Measurements from ENCODE around the gene PTPRN2. TPM values are rescaled to one million over a fixed set of nuclear protein-coding genes. Genes with fewer than 3 reads are reported as not detected.

Gene PTPRN2
- total and polyA plus RNA-seq, 4 experiments from 2014 or later, result 1.7 to 2.6 (median 1.9) TPM

DNA sequence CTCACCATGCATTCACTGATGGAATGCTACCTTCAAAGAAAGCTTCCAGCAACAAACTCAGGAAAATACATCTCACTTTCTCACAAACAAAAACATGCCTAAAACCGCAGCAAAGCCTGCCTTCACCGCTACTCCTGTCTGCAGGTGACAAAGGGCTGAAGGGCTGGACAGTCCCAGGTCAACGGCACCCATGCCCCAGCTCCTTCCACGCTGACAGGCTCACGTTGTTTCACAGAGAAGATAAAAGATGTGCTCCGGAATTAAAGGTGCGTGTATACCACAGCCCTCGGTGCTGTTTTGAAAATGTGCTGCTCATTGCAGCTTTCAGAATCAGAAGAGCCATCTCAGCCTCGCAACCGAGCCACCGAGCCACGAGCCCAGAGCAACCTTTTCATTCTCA, 445.0 kb downstream of the PTPRN2 start:
- ChIA-PET POLR2A (ENCODE audit: partially characterized antibody) (no interaction called here), CTCF (ENCODE audit: partially characterized antibody) (no interaction called here)
- Histone ChIP-seq H3K27ac (ENCODE audit: low read depth, low read length) (no peak overlapping the region), H3K4me3 (ENCODE audit: low read length in 2 of 2) (no peak overlapping the region), H3K9me3 (ENCODE audit: control insufficient read depth in 1 of 2, low read length in 2 of 2) (no peaks in the 10 kb centered on the region), H3K36me3 (ENCODE audit: insufficient read depth, low read length) (no peaks in the 10 kb centered on the region), H3K27me3 (ENCODE audit: insufficient read depth, low read length) (no peaks in the 10 kb centered on the region), H3K4me1 (ENCODE audit: insufficient read depth, low read length) (no peaks in the 10 kb centered on the region)
- Mint-ChIP-seq H3K27ac (no peak overlapping the region), H3K4me3 (no peak overlapping the region), H3K4me1 (no peaks in the 10 kb centered on the region), H3K27me3 (no peaks in the 10 kb centered on the region), H3K9me3 (peaks cover 0 to 14% (median 3%) of the 10 kb centered on the region in 8 donors), H3K36me3 (no peaks in the 10 kb centered on the region)
- DNase-seq, result no peak
- intact Hi-C loops (cut with micrococcal nuclease), result no loop called here

DNA sequence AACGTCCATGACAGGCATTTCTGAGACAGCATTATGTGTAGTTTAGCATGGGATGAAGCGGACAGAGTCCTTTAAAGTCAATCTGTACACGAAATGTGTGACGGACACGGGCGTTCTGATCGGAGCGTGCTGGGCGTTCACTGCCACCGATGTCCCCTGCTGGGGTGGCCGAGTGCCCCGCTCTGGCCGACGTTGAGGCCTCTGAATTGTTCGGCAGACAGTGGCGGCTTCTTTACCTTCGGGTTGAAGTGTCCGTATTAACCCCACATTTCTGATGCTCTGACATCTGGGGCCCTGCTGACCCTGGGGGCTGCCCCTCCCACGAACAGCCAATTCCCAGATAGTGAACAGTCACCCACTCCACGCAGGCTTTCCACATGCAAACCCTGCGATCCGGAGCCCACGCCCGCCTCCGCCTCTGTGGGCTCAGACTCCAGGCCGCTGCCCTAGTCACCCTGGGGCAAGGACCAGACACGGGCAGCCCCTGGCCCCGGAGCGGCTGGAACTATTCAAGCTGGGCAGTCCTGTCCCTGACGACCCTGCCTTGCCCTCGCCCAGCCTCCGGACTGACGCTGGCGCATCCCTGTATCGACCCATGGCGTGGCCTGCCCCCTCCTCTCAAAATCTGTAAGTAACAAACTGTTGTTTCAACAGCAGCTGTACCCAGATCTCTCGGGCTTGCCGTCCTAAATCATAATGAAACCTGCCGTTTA, 445.7 kb downstream of the PTPRN2 start:
- H3K9me3 ChIP-seq (ENCODE audit: control insufficient read depth in 1 of 2, low read length in 2 of 2), result no peaks in the 10 kb centered on the region
- CTCF ChIA-PET (ENCODE audit: partially characterized antibody), result no interaction called here

DNA sequence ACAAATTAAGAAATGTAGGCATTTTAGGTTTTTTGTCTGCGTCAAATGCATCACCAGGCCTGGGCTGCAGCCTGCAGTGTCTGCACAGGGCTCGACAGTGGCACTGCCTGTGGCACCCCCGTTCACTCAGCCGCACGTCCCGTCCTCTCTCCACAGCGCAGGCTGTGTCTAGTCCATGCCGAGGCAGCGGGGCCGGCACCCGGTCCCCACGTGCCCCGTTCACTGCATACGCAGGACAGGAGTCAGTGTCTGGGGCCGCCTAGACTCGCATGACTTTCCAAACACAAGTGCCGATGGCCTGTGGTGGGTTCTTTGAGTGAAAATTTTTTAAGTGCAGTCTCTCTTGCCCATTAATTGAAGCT, 446.4 kb downstream of the PTPRN2 start:
- H3K27me3 ChIP-seq (ENCODE audit: insufficient read depth, low read length), result no peaks in the 10 kb centered on the region
- CTCF ChIA-PET (ENCODE audit: partially characterized antibody), result no interaction called here
- intact Hi-C loops (cut with micrococcal nuclease), result no loop called here
- no peaks in the 10 kb centered on the region for H3K4me1 ChIP-seq (ENCODE audit: insufficient read depth, low read length)
- H3K27ac ChIP-seq (ENCODE audit: low read depth, low read length), result no peak overlapping the region
- no peak for DNase-seq
- no peaks in the 10 kb centered on the region for H3K36me3 ChIP-seq (ENCODE audit: insufficient read depth, low read length)
- H3K9me3 Mint-ChIP-seq, result peaks cover 0 to 14% (median 3%) of the 10 kb centered on the region in 8 donors
- no peak overlapping the region for H3K4me3 ChIP-seq (ENCODE audit: low read length in 2 of 2)
- no peak overlapping the region for H3K27ac Mint-ChIP-seq
- no peak overlapping the region for H3K4me3 Mint-ChIP-seq
- H3K9me3 ChIP-seq (ENCODE audit: control insufficient read depth in 1 of 2, low read length in 2 of 2), result no peaks in the 10 kb centered on the region
- H3K36me3 Mint-ChIP-seq, result no peaks in the 10 kb centered on the region
- POLR2A ChIA-PET (ENCODE audit: partially characterized antibody), result no interaction called here
- H3K4me1 Mint-ChIP-seq, result no peaks in the 10 kb centered on the region
- no peaks in the 10 kb centered on the region for H3K27me3 Mint-ChIP-seq

More for the DNA sequence above, 445.7 kb downstream of the PTPRN2 start:
- H3K36me3 ChIP-seq (ENCODE audit: insufficient read depth, low read length), result no peaks in the 10 kb centered on the region
- H3K4me1 Mint-ChIP-seq, result no peaks in the 10 kb centered on the region
- DNase-seq, result no peak
- intact Hi-C loops (cut with micrococcal nuclease), result no loop called here
- H3K27me3 Mint-ChIP-seq, result no peaks in the 10 kb centered on the region
- H3K4me1 ChIP-seq (ENCODE audit: insufficient read depth, low read length), result no peaks in the 10 kb centered on the region
- no peaks in the 10 kb centered on the region for H3K36me3 Mint-ChIP-seq
- peaks cover 0 to 14% (median 3%) of the 10 kb centered on the region in 8 donors for H3K9me3 Mint-ChIP-seq
- POLR2A ChIA-PET (ENCODE audit: partially characterized antibody), result no interaction called here
- no peak overlapping the region for H3K4me3 Mint-ChIP-seq
- no peaks in the 10 kb centered on the region for H3K27me3 ChIP-seq (ENCODE audit: insufficient read depth, low read length)
- H3K27ac Mint-ChIP-seq, result no peak overlapping the region
- H3K27ac ChIP-seq (ENCODE audit: low read depth, low read length), result no peak overlapping the region
- no peak overlapping the region for H3K4me3 ChIP-seq (ENCODE audit: low read length in 2 of 2)

DNA sequence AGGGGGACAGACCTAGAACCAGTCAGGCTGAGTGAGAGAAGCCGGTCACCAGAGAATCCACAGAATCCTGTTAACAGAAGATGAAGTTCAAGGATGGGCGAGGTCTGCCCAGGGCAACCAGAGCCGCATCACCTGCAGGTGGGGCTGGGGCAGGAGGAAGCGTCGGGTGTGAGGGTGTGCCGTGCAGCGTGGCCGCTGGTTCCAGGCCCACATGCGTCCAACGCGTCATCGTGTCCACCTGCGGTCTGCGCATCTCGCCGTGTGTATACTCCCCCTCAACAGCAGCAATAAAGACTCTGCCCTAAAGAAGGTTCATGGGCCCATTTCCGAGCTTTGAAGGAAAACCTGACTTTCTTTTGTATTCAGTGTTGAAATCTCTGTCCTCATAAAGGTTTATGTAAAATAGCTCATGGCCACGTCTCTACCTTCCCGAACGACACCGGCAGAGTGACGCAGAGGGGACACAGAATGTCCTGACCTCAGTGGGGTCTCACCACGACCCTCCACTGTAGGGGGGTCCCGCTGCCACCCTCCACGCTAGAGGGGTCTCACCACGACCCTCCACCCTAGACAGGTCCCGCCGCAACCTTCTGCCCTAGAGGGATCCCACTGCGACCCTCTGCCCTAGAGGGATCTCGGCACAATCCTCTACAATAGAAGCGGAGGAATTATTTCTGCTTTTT, 446.9 kb downstream of the PTPRN2 start:
- H3K27ac Mint-ChIP-seq, result no peak overlapping the region
- DNase-seq, result no peak
- H3K4me3 Mint-ChIP-seq, result no peak overlapping the region

DNA sequence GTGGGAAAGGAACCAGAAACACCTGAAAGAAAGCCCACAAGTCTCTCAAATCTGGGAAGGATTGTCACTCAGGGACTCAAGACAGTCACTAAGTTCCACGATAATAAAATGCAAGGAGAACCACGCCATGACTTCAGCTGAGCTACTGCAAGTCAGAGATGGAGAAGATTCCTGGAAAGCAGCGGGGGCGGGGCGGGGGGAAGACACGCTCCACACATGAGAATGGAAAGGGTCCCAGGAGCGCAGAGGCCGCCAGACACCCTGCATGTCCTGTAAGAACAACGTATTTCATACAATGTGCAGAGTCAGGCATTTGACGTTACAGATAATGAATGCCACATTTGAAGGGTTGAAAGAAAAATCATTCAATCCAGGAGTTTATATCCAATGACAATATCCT, 448.1 kb downstream of the PTPRN2 start:
- intact Hi-C loops (cut with micrococcal nuclease), result no loop called here
- H3K9me3 Mint-ChIP-seq, result peaks cover 0 to 12% (median 1%) of the 10 kb centered on the region in 8 donors
- H3K27ac Mint-ChIP-seq, result peak overlapping the region in 1 of 7 donors; percentile 24
- Histone ChIP-seq H3K36me3 (ENCODE audit: insufficient read depth, low read length) (no peaks in the 10 kb centered on the region), H3K4me3 (ENCODE audit: low read length in 2 of 2) (no peak overlapping the region), H3K9me3 (ENCODE audit: control insufficient read depth in 1 of 2, low read length in 2 of 2) (no peaks in the 10 kb centered on the region), H3K27ac (ENCODE audit: low read depth, low read length) (no peak overlapping the region), H3K4me1 (ENCODE audit: insufficient read depth, low read length) (no peaks in the 10 kb centered on the region), H3K27me3 (ENCODE audit: insufficient read depth, low read length) (no peaks in the 10 kb centered on the region)
- no peak for DNase-seq
- ChIA-PET CTCF (ENCODE audit: partially characterized antibody) (no interaction called here), POLR2A (ENCODE audit: partially characterized antibody) (no interaction called here)
- H3K36me3 Mint-ChIP-seq, result no peaks in the 10 kb centered on the region
- no peak overlapping the region for H3K4me3 Mint-ChIP-seq
- no peaks in the 10 kb centered on the region for H3K27me3 Mint-ChIP-seq
- no peaks in the 10 kb centered on the region for H3K4me1 Mint-ChIP-seq

More for the DNA sequence above, 446.9 kb downstream of the PTPRN2 start:
- H3K36me3 ChIP-seq (ENCODE audit: insufficient read depth, low read length), result no peaks in the 10 kb centered on the region
- ChIA-PET CTCF (ENCODE audit: partially characterized antibody) (no interaction called here), POLR2A (ENCODE audit: partially characterized antibody) (no interaction called here)
- H3K4me1 ChIP-seq (ENCODE audit: insufficient read depth, low read length), result no peaks in the 10 kb centered on the region
- H3K27me3 ChIP-seq (ENCODE audit: insufficient read depth, low read length), result no peaks in the 10 kb centered on the region
- Mint-ChIP-seq H3K36me3 (no peaks in the 10 kb centered on the region), H3K9me3 (peaks cover 0 to 14% (median 1%) of the 10 kb centered on the region in 8 donors), H3K27me3 (no peaks in the 10 kb centered on the region), H3K4me1 (no peaks in the 10 kb centered on the region)
- H3K4me3 ChIP-seq (ENCODE audit: low read length in 2 of 2), result no peak overlapping the region
- no peak overlapping the region for H3K27ac ChIP-seq (ENCODE audit: low read depth, low read length)
- H3K9me3 ChIP-seq (ENCODE audit: control insufficient read depth in 1 of 2, low read length in 2 of 2), result no peaks in the 10 kb centered on the region
- intact Hi-C loops (cut with micrococcal nuclease), result no loop called here

DNA sequence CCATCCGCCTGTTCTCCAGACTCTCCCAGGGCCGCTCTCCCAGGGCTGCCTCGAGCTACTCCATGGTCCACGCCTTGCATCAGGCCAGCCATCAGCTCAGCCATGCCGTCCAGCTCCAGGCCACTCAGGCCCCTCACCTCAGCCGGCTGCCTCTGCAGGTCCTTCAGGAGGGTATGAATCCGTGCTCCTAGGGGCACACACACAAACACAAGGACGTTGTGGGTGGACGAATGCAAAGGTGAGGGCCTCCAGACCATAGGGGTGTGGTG, 449.4 kb downstream of the PTPRN2 start:
- Mint-ChIP-seq H3K4me1 (no peaks in the 10 kb centered on the region), H3K36me3 (no peaks in the 10 kb centered on the region), H3K27me3 (no peaks in the 10 kb centered on the region), H3K27ac (no peak overlapping the region), H3K4me3 (no peak overlapping the region), H3K9me3 (peaks cover 0 to 5% (median 1%) of the 10 kb centered on the region in 8 donors)
- ChIA-PET POLR2A (ENCODE audit: partially characterized antibody) (no interaction called here), CTCF (ENCODE audit: partially characterized antibody) (no interaction called here)
- no peaks in the 10 kb centered on the region for H3K36me3 ChIP-seq (ENCODE audit: insufficient read depth, low read length)
- no peak overlapping the region for H3K4me3 ChIP-seq (ENCODE audit: low read length in 2 of 2)
- H3K9me3 ChIP-seq (ENCODE audit: control insufficient read depth in 1 of 2, low read length in 2 of 2), result no peaks in the 10 kb centered on the region
- DNase-seq, result no peak
- H3K4me1 ChIP-seq (ENCODE audit: insufficient read depth, low read length), result no peaks in the 10 kb centered on the region
- intact Hi-C loops (cut with micrococcal nuclease), result no loop called here
- H3K27ac ChIP-seq (ENCODE audit: low read depth, low read length), result no peak overlapping the region
- H3K27me3 ChIP-seq (ENCODE audit: insufficient read depth, low read length), result no peaks in the 10 kb centered on the region

DNA sequence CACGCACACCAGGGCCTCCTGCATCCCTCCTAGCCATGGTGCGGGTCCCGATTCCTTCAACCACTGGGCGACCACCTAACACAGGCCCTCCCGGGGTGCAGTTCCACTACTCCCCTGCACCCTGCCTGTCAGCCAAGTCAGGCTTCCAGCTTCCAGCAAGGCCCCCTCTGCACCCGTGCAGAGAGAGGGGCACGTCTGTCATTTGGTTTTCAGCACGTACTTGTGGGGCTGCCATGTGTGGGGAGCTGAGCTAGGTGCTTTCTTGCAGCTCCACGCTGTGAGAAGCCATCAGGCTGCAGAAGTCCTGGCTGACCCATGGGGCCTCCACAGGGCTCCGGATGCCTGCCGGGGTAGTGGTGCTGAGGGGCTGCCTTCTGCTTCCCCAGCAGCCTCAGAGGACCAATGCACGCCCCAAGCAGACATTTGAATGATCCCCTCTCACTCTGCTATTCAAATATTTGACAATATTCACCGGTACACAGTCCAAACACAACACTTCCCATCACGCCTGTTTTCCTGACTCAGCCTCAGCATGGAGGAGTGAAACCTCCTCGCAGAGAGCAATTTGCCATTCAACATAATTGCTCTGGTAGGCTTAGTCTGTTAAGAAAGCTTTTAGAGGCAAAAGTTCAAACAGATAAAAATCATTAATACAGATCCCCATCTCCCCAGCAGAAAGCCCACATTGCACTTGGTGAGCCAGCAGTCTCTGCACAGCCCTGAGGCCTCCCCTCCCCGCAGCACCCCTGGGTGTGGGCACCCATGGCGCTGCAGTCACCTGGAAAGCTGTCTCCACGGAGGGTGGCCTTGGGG, 449.9 kb downstream of the PTPRN2 start:
- Histone ChIP-seq H3K4me1 (ENCODE audit: insufficient read depth, low read length) (no peaks in the 10 kb centered on the region), H3K27me3 (ENCODE audit: insufficient read depth, low read length) (no peaks in the 10 kb centered on the region), H3K27ac (ENCODE audit: low read depth, low read length) (no peak overlapping the region), H3K4me3 (ENCODE audit: low read length in 2 of 2) (no peak overlapping the region), H3K9me3 (ENCODE audit: control insufficient read depth in 1 of 2, low read length in 2 of 2) (no peaks in the 10 kb centered on the region), H3K36me3 (ENCODE audit: insufficient read depth, low read length) (no peaks in the 10 kb centered on the region)
- DNase-seq, result no peak
- no peaks in the 10 kb centered on the region for H3K36me3 Mint-ChIP-seq
- H3K27me3 Mint-ChIP-seq, result no peaks in the 10 kb centered on the region
- no peaks in the 10 kb centered on the region for H3K4me1 Mint-ChIP-seq
- H3K9me3 Mint-ChIP-seq, result peaks cover 0 to 3% (median 1%) of the 10 kb centered on the region in 8 donors
- intact Hi-C loops (cut with micrococcal nuclease), result no loop called here
- H3K4me3 Mint-ChIP-seq, result no peak overlapping the region
- ChIA-PET CTCF (ENCODE audit: partially characterized antibody) (no interaction called here), POLR2A (ENCODE audit: partially characterized antibody) (no interaction called here)
- no peak overlapping the region for H3K27ac Mint-ChIP-seq

Data from CD4-positive, alpha-beta memory T cell (primary cell).